MM.1S (cell line): ENCODE data around the gene CYB5RL.

Experiments used
- EZH2 ChIP-seq: fragments of 300-600 bp; sonication (generic); optimal IDR thresholded peaks from 2 replicates; pipeline ENCODE3; 2017; ENCODE audit warnings: low read depth, mild to moderate bottlenecking, antibody characterized with exemption, low read length, mixed read lengths
- TF ChIP-seq, protein P1 (sequence below): fragments of 300-600 bp; sonication (generic); IDR thresholded peaks from 2 replicates; pipeline ENCODE4 v1.5.1; 2016; ENCODE audit warnings: antibody characterized with exemption, low read length, mixed read lengths

- TF ChIP-seq, protein P1, sequence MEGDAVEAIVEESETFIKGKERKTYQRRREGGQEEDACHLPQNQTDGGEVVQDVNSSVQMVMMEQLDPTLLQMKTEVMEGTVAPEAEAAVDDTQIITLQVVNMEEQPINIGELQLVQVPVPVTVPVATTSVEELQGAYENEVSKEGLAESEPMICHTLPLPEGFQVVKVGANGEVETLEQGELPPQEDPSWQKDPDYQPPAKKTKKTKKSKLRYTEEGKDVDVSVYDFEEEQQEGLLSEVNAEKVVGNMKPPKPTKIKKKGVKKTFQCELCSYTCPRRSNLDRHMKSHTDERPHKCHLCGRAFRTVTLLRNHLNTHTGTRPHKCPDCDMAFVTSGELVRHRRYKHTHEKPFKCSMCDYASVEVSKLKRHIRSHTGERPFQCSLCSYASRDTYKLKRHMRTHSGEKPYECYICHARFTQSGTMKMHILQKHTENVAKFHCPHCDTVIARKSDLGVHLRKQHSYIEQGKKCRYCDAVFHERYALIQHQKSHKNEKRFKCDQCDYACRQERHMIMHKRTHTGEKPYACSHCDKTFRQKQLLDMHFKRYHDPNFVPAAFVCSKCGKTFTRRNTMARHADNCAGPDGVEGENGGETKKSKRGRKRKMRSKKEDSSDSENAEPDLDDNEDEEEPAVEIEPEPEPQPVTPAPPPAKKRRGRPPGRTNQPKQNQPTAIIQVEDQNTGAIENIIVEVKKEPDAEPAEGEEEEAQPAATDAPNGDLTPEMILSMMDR = no peak
- no peak for TF ChIP-seq EZH2
These were observed 30.9 kb upstream of the CYB5RL start for GRCh38 chr1:54230507-54231339.
